NCI-H146 (cell line): ENCODE data around the gene H1-8.
"Not testable (repeated sequence)": the region's sequence is repeated elsewhere in the genome, so short reads cannot be mapped to it uniquely, and the experiment has no call there.

Source experiments
- DNase-seq: peaks from one replicate; lab custom pipeline; 2025; lab: John Stamatoyannopoulos, UW

The H1-8 gene

GRCh38 chr3:129533406-129533805 lies 9.6 kb upstream of the H1-8 start:
- no peak for DNase-seq

GRCh38 chr3:129534428-129535027 lies 8.4 kb upstream of the H1-8 start:
- DNase-seq: no peak

- no peak for DNase-seq
These were observed 7.9 kb upstream of the H1-8 start for GRCh38 chr3:129535075-129535474.

GRCh38 chr3:129536374-129536667 lies 6.7 kb upstream of the H1-8 start:
- peak; percentile 18 for DNase-seq

- no peak for DNase-seq
These were observed 6.2 kb upstream of the H1-8 start for GRCh38 chr3:129536804-129537203.

GRCh38 chr3:129539206-129539605 lies 3.8 kb upstream of the H1-8 start:
- DNase-seq: no peak

GRCh38 chr3:129540776-129541516 lies 2.0 kb upstream of the H1-8 start:
- no peak for DNase-seq

- no peak for DNase-seq
These were observed 228 bp upstream of the H1-8 start for GRCh38 chr3:129542747-129543146.

- no peak for DNase-seq
These were observed 1.0 kb downstream of the H1-8 start for GRCh38 chr3:129543999-129544398.

GRCh38 chr3:129545951-129546350 lies 3.0 kb downstream of the H1-8 start:
- DNase-seq: not testable (repeated sequence)

GRCh38 chr3:129547241-129547640 lies 4.3 kb downstream of the H1-8 start:
- peak; percentile 49 for DNase-seq

GRCh38 chr3:129548104-129548965 lies 5.4 kb downstream of the H1-8 start:
- DNase-seq: no peak

- no peak for DNase-seq
These were observed 6.2 kb downstream of the H1-8 start for GRCh38 chr3:129549006-129549800.

- no peak for DNase-seq
These were observed 6.8 kb downstream of the H1-8 start for GRCh38 chr3:129549805-129550204.

GRCh38 chr3:129552287-129553050 lies 9.5 kb downstream of the H1-8 start:
- no peak for DNase-seq

- peak; percentile 82 for DNase-seq
These were observed 10.2 kb downstream of the H1-8 start for GRCh38 chr3:129553171-129553570.

GRCh38 chr3:129553719-129554118 lies 10.7 kb downstream of the H1-8 start:
- no peak for DNase-seq

- no peak for DNase-seq
These were observed 11.6 kb downstream of the H1-8 start for GRCh38 chr3:129554356-129555152.

GRCh38 chr3:129555153-129555550 lies 12.2 kb downstream of the H1-8 start:
- no peak for DNase-seq

- no peak for DNase-seq
These were observed 12.8 kb downstream of the H1-8 start for GRCh38 chr3:129555616-129556357.
